ENCODE measurements around the gene MFSD6L. TPM values are rescaled to one million over a fixed set of nuclear protein-coding genes. Genes with fewer than 3 reads are reported as not detected.
A peak's percentile ranks its signal among the peaks of the same experiment; 100 is the strongest.

MFSD6L gene
- polyA plus RNA-seq, 3 donors = 0.08 to 0.37 TPM; not detected in 1

- Histone ChIP-seq H3K4me1 (ENCODE audit: control insufficient read depth in 1 of 2, insufficient read depth in 2 of 2, low read length in 2 of 2) (peaks cover 7% of the 10 kb centered on the region in 2 donors), H3K79me2 (ENCODE audit: insufficient read depth, low read length) (no peaks in the 10 kb centered on the region), H3K9ac (ENCODE audit: insufficient read depth, low read length, poor library complexity, severe bottlenecking) (no peak overlapping the region), H3K27me3 (ENCODE audit: control insufficient read depth in 2 of 2, insufficient read depth in 2 of 2, low read length in 2 of 2) (no peaks in the 10 kb centered on the region), H3K9me3 (replicated peaks in 1 of 2; ENCODE audit: control insufficient read depth in 1 of 2, insufficient read depth in 1 of 2, low read length in 2 of 2) (peaks cover 0 to 7% of the 10 kb centered on the region in 2 donors), H3K4me3 (replicated peaks in 1 of 3; ENCODE audit: low read depth in 2 of 3, low read length in 3 of 3) (no peak overlapping the region), H3K4me2 (replicated peaks; ENCODE audit: extremely low read depth, low read length, poor library complexity, severe bottlenecking) (no peak overlapping the region), H2AFZ (ENCODE audit: insufficient read depth, low read depth, low read length, poor library complexity, severe bottlenecking) (no peak overlapping the region), H4K20me1 (ENCODE audit: insufficient read depth, low read length) (no peaks in the 10 kb centered on the region), H3K36me3 (replicated peaks in 1 of 2; ENCODE audit: control insufficient read depth in 1 of 2, insufficient read depth in 2 of 2, low read length in 2 of 2) (no peaks in the 10 kb centered on the region), H3K27ac (ENCODE audit: low read depth in 1 of 2, low read length in 2 of 2) (no peak overlapping the region)
- WGBS (ENCODE audit: insufficient coverage) = no CpG with 5 or more reads among the region's 3 CpGs
- no peak overlapping the region for H3K4me3 Mint-ChIP-seq
- H3K27ac Mint-ChIP-seq = peak overlapping the region in 1 of 7 donors; percentile 51
- peaks cover 6% of the 10 kb centered on the region for H3K4me1 Mint-ChIP-seq
- no peak for DNase-seq
- no peak for TF ChIP-seq CTCF (IDR thresholded peaks at IDR 0.05)
- intact Hi-C loops (cut with micrococcal nuclease) = loop anchor here (5.0 to 10.0 kb wide), 3 partner anchors 43 to 655 kb away; partner anchors contain the start of gene RPL26 (in 2 of the 2)
- H3K36me3 Mint-ChIP-seq = peaks cover 0 to 3% of the 10 kb centered on the region in 2 donors
- H3K27me3 Mint-ChIP-seq (ENCODE audit: low read depth in 3 of 3) = peaks cover 2 to 6% (median 5%) of the 10 kb centered on the region in 3 donors
- H3K9me3 Mint-ChIP-seq = peaks cover 0 to 10% (median 7%) of the 10 kb centered on the region in 7 donors
These were observed 49.5 kb downstream of the MFSD6L start for GRCh38 chr17:8749616-8750015.

- 100% methylated on average over 1 of the region's 3 CpGs for WGBS (ENCODE audit: insufficient coverage)
- Histone ChIP-seq H3K4me1 (ENCODE audit: control insufficient read depth in 1 of 2, insufficient read depth in 2 of 2, low read length in 2 of 2) (peaks cover 7% of the 10 kb centered on the region in 2 donors), H3K36me3 (replicated peaks in 1 of 2; ENCODE audit: control insufficient read depth in 1 of 2, insufficient read depth in 2 of 2, low read length in 2 of 2) (no peaks in the 10 kb centered on the region), H4K20me1 (ENCODE audit: insufficient read depth, low read length) (no peaks in the 10 kb centered on the region), H3K79me2 (ENCODE audit: insufficient read depth, low read length) (no peaks in the 10 kb centered on the region), H3K27ac (ENCODE audit: low read depth in 1 of 2, low read length in 2 of 2) (no peak overlapping the region), H3K4me3 (replicated peaks in 1 of 3; ENCODE audit: low read depth in 2 of 3, low read length in 3 of 3) (no peak overlapping the region), H3K9ac (ENCODE audit: insufficient read depth, low read length, poor library complexity, severe bottlenecking) (no peak overlapping the region), H3K9me3 (replicated peaks in 1 of 2; ENCODE audit: control insufficient read depth in 1 of 2, insufficient read depth in 1 of 2, low read length in 2 of 2) (peaks cover 0 to 7% of the 10 kb centered on the region in 2 donors), H3K27me3 (ENCODE audit: control insufficient read depth in 2 of 2, insufficient read depth in 2 of 2, low read length in 2 of 2) (no peaks in the 10 kb centered on the region), H3K4me2 (replicated peaks; ENCODE audit: extremely low read depth, low read length, poor library complexity, severe bottlenecking) (no peak overlapping the region), H2AFZ (ENCODE audit: insufficient read depth, low read depth, low read length, poor library complexity, severe bottlenecking) (no peak overlapping the region)
- H3K9me3 Mint-ChIP-seq = peaks cover 0 to 10% (median 7%) of the 10 kb centered on the region in 7 donors
- H3K27me3 Mint-ChIP-seq (ENCODE audit: low read depth in 3 of 3) = peaks cover 1 to 12% (median 10%) of the 10 kb centered on the region in 3 donors
- H3K4me3 Mint-ChIP-seq = no peak overlapping the region
- TF ChIP-seq CTCF (IDR thresholded peaks at IDR 0.05) = no peak
- peaks cover 0 to 3% of the 10 kb centered on the region in 2 donors for H3K36me3 Mint-ChIP-seq
- DNase-seq = peak in 1 of 3 donors; percentile 50
- H3K4me1 Mint-ChIP-seq = peaks cover 12% of the 10 kb centered on the region
- no peak overlapping the region for H3K27ac Mint-ChIP-seq
- intact Hi-C loops (cut with micrococcal nuclease) = loop anchor here (2.0 to 10.0 kb wide), 4 partner anchors 45 to 653 kb away; partner anchors contain the start of gene RPL26 (in 2 of the 2)
These were observed 51.4 kb downstream of the MFSD6L start for GRCh38 chr17:8747742-8748141.

Other genes with a start within 250 kb of the MFSD6L start
- under 1 TPM in 2 of 3 donors, not detected in 1; 0.42 to 0.65 TPM for gene MYH10, start 168.6 kb downstream of the MFSD6L start, polyA plus RNA-seq
- gene CCDC42, start 54.5 kb downstream of the MFSD6L start, polyA plus RNA-seq = not detected
- gene SPDYE4, start 40.8 kb downstream of the MFSD6L start, polyA plus RNA-seq = under 1 TPM in 1 of 3 donors, not detected in 2; 0.09 TPM
- gene PIK3R6, start 68.3 kb upstream of the MFSD6L start, polyA plus RNA-seq = 10 to 100 TPM in 1 of 3 donors, 1 to 10 TPM in 2; 3.6 to 23.3 (median 5.8) TPM
- 100 to 1,000 TPM in 1 of 3 donors, 10 to 100 TPM in 2; 32.1 to 127 (median 47.5) TPM for gene PIK3R5, start 166.3 kb upstream of the MFSD6L start, polyA plus RNA-seq
- gene NTN1, start 222.1 kb upstream of the MFSD6L start, polyA plus RNA-seq = under 1 TPM in 2 of 3 donors, not detected in 1; 0.03 to 0.04 TPM